Stimulated activated CD8-positive, alpha-beta memory T cell treated with anti-CD3 and anti-CD28 coated beads, Interleukin-12 subunit alpha, Interleukin-12 subunit beta, amount 100 ng/mL, for 4 hours (primary cell): ENCODE results near the gene PPDPF.
"Not testable (repeated sequence)": the region's sequence is repeated elsewhere in the genome, so short reads cannot be mapped to it uniquely, and the experiment has no call there.

Experiments
- DNase-seq: peaks from one replicate; pipeline ENCODE4 v3.0.0-alpha.2; 2020; ENCODE audit warnings: low read depth

PPDPF gene, protein sequence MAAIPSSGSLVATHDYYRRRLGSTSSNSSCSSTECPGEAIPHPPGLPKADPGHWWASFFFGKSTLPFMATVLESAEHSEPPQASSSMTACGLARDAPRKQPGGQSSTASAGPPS

DNA sequence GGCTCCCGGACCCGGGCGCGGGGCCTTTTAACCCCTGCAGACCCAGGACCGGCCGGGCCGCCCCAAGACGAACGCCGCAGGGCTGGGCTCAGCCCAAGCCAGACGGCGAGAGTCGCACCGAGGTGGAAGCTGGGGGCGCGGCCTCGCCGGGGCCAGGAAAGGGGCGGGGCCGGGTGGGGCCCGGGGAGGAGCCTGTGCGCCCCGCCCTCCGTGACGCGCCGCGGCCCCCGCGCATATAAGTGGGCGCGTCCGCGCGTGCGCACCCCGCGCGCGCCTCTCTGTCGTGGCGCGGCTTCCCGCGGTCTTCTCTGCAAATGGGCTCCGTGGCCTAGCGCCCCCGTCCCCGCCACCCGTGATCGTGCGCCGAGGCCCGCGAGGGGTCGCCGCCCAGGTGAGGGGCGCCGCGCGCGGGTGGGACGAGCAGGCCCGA is at the start of gene PPDPF:
Gene PPDPF (plus strand): TSS at position 262 of the 430 bp plus-strand sequence. CDS start 544 bp downstream, outside the sequence.
- peak; percentile 79 for DNase-seq

DNA sequence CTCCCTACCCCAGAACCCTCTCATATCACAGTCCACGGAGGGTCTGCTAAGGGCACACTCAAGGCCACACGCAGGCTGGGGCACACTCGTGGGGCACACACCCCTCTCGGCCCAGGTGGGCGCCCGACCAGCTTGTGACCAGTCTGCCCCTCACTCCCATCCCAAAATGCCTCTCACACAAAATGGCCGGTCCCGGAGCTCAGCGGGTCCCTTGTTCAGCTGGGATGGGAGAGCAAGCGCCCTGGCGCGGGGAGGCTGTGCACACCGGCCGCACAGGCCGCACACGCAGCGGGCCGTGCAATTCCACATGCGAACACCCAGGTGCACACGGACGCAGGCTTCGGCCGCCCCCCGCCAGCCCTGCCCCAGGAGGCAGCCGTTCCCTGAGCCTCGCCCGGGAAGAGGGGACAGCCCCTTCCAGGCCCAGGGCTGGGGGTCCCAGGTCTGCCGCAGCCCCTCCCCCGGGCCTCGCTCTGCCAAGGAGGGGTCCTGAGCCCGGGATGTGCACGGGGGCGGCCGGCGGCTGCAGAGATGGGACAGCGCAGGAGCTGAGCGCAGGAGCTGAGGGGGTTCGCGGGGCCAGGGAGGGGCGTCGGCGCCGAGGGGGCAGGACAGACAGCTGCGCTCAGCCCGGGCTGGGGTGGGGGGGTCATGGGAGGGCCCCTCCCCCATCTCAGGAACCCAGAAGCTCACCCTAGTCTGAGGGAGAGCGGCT is 49.4 kb upstream of the PPDPF start:
- DNase-seq, result no peak

DNA sequence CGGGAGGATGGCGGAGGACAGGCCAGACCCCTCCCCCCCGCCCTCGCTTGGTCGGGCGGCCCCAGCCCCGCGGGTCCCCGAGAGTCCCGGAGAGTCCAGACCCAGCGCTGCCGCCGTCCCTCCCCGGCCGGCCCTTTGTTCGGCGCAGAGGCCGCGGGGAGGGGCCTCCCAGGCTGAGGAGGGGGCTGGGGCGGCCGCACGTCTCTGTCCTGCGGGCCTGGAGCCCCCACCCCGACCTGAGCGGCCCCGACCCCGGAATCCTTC is 48.9 kb upstream of the PPDPF start:
- DNase-seq, result no peak

DNA sequence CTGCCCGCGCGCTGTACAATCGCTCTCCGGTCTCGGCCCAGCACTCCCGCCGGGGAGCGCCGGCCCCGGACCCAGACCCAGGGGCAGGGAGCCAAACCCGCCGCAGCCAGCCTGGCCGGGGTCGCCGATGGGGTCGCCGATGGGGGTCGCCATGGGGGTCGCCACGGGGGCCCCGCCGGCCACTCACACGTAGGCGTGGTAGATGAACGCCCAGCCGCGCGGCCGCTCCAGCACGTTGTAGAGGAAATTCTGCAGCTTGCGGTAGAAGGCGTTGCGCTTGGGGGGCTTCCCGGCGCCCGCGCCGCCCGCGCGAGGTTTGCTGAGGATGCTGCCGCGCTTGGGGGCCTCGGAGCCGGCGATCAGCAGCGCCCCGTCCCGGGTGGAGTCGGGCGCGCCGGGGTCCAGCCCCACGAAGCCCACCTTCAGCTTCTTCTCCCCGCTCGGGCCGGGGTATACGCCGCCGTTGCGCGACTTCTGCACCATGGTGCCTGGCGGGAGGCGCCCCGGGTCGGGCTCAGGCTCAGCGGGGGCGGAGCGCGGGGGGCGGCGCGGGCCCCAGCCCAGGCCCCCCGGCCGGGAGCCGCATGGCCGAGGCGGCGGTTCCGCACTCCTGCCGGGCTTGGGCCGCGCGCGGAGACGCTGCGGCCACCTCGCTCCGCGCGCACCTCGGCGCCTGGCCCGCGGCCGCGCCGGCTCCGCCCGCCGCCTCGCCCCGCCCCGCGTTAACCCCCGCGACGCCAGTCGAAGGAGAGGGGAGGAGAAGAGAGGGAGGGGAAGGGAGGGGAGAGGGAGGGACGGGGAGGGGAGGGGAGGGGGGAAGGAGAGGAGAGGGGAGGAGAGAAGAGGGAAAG is 48.4 kb upstream of the PPDPF start, which contains the start of gene KCNQ2:
Gene KCNQ2 (minus strand): TSS at position 675 of the 851 bp plus-strand sequence. CDS start 192 bp downstream, at position 483.
- DNase-seq, result no peak

DNA sequence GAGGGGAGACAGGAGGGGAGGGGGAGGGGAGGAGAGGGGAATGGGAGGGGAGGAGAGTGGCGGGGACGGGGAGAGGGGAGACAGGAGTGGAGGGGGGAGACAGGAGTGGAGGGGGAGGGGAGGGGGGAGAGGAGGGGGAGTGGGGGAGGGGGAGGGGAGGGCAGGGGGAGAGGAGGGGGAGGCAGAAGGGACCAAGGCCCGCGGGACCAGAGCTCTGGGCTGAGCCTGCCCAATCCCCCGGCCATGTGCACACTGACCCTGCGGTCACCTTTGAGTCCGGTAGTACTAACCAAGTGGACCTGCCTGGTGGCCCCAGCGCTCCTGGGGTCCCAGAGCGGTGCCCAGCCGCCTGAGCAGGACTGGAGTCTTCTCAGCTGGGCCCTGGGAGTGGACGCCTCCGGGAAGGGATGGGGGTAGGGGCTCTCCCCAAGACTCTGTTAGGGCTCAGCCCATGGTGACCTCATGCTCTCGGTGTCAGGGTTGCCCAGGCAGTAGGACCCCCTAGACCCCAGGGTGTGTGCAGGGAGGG is 47.6 kb upstream of the PPDPF start:
- DNase-seq, result no peak

DNA sequence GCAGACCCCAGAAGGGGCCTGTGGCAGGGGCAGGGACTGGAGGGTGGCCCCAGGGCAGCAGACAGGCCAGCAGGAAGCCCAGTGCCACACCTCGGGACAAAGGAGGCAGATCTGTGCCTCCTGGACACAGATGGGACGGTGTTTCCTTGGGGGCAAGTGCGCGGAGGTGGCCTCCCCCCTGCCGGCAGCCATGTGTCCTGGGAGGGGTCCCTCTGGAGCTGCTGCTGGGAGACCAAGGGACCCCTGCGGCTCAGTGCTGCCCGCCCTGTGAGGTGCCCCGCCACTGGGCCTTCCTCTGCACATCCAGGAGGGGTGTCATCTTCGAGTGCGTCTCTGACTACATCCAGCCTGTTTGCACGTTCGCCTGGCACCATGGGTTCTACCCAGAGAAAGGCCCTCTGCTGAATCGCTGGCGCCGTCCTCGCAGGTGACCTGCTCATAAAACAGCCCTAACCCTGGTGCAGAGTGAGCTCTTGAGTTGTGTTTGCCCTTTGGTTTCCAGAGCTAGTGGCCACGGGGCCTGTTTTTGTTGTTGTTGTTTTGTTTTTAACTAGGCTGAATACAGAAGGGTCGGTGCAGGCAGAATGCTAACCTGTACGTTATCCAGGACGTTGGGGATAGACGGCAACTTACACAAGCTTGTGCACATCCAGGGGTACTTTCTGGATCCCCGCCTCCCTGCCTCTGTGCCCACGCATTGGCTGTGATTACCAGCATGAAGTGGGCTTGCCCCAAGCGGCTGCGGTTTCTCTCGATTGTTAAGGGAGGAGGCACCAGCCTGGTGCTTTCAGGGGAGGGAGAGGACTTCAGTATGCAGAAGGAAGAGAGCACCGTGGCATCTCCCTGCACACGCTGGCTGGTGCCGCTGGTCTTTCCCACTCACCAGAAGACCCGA is 46.8 kb upstream of the PPDPF start:
- no peak for DNase-seq

DNA sequence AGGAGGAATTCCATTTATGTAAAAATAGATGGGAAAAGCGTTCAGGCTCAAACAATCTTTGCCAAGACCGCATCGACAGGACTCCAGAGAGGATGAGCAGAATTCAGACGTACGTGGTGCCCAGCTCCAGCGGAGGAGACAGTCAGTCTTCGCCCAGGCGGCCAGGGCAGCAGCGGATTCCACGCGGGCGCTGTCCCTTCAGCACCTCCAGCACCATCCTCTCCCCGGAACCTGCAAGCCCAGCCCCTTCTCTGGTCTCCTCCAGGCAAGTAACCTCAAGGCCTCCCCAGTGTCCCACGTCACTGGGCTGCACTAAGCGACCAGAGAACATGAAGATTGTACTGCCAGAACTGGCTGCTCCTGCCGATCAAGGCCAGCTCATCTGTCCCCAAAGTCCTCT is 45.4 kb upstream of the PPDPF start:
- DNase-seq, result no peak

DNA sequence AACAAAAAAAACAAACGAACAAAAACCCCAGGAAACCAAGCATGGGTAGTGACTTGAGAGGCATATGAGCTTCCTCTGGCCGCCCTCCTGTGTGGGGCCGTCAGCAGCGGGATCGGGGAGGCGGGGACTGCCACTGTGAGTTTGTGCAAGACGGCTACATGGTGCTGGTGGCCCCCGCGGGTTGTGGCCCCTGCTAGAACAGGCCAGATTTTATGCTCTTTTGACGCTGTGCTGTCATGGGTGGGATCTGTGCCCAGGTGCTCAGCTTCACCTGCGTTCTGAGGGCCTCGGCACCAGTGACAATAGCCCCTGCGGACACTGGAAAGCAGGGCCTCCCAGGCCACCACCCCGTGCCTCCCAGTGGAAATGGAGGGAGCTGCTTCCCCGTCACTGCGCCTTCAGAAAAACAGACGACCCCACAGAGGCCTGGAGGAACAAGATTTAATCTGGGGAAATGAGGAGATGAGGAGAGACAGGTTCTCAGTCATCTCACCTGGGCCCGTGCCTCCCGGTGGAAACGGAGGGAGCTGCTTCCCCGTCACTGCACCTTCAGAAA is 43.4 kb upstream of the PPDPF start:
- no peak for DNase-seq

DNA sequence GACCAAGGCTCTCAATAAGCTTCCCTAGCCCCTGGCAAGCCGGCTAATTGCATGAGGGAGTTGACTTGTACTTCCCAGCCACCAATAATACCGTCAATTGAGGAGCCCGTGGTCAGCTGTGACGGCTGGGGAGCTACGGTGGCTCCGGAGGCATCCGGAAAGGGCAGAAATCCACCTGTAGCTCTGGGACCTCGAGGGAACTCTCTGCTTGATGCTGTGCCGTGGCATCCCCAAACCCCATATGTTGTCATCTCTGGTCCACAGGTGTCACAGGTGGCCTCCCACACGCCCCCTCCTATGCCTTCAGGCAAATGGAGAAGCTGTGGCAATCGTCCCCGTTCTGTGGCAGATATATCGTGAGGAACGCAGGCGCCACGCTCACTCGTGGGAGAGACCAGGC is 42.6 kb upstream of the PPDPF start:
- DNase-seq, result no peak

DNA sequence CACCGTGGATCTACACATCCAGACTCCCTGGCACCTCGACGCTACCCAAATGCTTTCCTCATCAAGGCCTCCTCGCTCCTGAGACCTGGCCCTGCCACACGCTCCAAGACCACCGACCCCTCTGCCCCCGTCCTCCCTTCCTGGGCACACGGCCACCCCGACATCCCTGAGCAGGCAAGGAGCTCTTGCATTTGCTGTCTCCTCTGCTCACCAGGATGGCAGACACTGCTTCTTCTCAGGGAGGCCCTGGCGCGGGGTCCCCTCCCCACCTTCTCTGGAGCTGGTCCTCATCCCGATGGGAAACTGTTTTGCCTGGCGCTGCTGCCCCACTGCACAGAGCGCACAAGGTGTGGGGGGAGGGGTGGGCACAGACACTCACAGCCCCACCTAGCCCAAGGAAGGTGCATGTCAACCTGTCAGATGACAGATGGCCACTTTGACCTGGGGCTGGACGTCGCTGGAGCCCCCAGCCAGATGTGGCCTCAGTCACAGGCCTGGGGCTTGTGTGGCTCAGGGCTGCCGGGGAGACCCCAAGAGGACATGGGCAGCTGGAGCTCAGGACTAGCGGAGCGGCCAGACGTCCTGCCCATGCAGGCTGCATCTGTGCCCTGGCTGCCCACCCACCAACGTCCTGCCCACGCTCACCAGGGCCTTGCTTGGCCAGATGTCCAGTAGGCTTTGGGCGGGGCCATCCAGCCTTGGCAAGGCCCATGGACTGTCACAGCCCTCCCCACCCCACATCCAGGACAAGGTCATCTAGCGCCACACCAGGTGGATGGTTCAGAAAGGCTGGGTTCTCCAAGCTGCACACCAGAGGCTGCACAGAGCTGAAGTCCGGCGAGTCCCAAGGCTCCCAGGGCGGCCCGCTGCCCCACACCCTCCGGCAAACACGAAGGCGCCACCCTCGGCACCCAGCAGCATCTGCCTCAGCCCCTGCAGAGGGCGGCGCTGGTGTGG is 41.9 kb upstream of the PPDPF start:
- DNase-seq, result no peak

DNA sequence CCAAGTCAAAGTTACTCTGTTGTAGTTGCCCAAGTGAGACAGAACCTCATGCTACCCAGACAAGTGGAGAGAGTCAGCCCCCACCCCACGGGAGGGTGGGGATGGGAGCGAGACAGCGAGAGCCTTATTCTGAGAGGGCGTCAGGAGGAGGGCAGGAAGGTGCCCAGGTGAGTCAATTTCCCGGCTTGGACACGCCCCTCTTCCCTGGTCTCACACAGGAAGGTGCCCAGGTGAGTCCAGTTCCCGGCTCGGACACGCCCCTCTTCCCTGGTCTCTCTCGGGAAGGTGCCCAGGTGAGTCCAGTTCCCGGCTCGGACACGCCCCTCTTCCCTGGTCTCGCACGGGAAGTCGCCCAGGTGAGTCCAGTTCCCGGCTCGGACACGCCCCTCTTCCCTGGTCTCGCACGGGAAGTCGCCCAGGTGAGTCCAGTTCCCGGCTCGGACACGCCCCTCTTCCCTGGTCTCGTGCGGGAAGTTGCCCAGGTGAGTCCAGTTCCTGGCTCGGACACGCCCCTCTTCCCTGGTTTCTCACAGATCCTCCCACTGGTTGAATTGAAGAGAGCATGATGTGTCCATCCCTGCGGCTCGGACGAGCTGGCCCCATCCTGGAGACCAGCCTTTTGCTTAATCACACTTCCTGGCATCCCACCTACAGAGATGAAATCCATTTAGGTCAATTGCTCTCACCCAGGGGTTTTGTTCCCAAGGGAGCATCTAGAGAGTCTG is 40.7 kb upstream of the PPDPF start:
- not testable (repeated sequence) for DNase-seq

DNA sequence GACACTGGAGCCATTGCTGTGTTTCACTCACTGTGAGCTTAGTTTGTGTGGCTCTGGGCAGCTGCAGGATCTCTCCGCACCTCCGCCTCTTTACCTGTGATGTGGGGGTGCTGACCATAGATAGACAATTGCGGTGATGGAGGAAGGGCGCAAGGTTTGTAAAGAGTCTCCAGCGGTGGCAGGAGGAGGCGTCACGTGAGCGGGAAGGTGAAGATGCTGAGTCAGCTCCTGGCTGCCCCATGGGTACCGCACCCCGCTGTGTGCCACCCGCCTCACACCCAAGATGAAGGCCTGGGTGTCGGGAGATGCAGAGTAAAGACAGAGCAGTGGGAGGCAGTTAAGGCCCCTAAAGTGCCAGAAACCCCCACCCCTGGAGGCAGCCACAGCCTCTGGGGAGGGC is 39.1 kb upstream of the PPDPF start:
- DNase-seq, result no peak

DNA sequence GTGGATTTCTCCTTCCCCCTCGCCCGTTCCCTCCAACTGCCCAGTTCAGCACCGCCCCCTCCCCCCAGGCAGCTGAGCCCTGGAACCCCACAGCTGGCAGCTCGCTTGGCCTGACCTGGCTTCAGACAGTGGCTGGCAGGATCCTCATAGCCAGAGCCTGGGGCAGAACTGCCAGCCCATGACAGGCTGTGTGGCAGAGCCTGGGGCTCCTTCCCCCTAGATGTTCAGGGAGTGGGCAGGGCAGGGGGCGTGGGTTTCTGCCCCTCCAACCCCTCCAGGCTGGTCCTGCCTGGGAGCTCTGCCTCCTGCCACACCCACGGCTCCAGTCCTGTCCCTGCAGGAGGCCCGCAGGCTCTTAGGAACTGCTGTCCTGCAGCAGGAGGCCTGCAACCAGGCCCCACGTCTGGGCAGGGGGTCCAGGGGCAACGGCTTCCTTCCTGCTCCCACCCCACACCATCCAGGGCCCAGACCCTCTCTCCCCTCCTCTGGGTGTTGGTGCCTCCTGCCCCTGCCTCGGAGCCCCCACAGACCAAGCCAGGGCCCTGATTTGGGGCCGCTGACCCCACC is 38.5 kb upstream of the PPDPF start:
- no peak for DNase-seq

DNA sequence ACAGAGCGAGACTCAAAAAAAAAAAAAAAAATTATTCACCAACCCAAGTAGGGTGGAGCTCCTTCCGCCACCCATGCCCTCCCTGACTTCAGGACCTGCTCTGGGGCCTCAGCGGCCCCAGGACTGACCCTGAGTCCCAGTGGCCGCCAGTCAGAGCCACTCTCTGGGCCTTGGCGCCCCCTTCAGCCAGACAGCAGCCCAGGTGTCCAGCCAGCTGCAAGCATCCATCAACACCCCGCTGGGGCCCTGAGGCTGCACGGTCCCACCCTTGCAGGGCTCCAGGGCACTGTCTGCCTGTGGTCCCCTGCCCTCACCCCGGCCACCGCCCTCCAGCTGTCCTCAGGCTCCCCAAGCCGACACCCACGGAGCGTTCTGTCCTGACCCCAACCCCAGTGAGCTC is 36.7 kb upstream of the PPDPF start:
- DNase-seq, result no peak

DNA sequence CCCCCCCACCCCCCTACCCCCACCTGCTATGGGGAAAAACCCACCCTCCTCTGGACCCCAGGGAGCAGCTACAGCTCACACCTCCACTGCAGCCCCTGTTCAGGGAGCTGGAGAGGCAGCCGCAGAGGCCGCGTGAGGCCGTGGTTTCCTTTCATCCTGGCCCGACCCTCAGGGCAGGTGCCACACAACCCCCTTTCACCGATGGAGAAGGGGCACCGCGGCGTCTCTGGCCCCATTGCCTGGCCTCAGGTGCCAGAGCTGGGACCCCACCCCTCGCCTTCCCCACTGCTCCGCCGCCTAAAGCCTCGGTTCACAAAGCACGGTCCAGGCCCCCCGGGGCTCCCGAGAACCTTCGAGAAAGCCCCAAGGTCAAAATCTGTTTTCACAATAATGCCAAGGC is 36.3 kb upstream of the PPDPF start:
- no peak for DNase-seq

DNA sequence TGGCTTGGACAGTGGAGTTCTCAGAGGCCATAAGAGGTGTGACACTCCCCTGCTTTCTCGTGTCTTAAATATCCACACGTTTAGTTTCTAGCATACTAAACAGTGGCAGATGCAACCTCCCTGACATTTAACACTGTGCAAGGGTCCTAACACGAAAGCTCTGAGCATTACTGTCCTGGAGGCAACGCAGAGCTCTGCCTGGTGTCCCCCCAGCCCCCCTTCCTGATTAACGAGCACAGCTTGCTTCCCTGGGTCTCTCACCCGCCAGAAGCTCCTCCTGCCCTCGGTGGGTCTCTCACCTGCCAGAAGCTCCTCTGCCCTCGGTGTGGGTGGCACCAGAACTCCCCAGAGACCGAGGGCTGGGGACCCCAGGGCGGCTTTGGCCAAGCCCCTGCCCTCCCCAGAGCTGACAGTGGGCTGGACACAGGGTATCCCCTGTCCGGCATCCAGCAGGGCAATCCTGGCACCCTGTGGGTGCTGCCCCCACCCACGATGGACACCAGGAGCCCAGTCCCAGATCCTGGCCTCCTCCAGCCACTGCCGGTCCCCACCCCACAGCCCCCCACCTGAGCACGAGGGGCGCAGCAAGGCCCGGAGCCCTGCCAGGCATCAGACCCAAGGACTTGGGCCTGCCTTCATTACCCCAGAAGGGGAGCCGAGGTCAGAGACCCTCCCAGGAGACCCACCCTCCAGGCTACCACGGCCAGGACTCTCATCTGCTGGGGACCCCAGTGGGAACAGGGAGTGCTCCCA is 35.7 kb upstream of the PPDPF start:
- no peak for DNase-seq

DNA sequence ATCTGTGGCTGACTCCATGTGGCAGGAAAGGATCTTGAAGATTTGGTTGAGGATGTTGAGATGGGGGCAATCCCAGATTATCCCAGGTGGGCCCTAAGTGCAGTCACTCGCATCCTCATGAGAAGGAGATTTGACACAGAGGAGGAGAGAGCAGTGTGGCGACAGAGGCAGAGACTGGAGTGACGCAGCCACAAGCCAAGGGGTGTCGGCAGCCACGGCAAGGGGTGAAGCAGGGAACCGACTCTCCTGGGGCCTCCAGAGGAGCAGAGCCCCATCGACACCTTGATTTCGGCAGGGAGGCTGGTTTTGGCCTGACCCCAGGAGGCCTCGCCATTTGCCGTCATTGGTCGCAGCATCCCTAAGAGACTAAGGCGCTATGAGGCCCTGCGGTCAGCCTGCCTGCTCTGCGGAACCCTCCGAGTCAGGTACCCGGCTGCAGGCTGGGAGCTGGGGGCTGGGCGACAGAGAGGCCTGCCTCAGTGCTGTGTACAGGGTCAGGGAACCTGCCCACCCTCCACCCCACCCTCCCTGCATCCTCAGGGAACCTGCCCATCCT is 34.2 kb upstream of the PPDPF start:
- no peak for DNase-seq

DNA sequence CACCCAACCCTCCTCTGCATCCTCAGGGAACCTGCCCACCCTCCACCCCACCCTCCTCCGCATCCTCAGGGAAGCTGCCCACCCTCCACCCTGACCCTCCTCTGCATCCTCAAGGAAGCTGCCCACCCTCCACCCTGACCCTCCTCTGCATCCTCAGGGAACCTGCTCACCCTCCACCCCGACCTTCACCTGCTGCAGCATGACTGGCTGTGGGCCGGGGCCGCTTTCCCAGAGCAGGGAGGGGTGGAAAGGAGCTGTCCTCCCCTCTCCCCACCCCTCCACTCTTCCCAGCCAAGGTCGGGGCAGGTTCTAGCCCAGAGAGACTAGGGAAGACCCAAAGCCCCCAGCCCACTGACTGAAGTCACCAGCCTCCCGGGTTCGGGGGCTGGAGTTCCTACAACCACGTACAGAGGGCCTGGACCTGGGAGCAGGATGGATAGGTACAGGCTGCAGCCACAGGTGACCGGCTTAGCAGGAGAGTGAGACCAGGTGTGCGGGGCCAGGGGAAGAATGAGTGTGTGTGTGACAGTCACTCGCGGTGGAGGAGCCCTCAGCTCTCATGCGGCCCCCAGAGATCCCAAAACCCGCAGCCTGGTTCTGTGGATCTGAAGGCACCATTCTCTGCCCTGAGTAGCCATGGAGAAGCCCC is 33.3 kb upstream of the PPDPF start:
- DNase-seq, result no peak
